ENCODE measurements around the gene MBP. TPM values are rescaled to one million over a fixed set of nuclear protein-coding genes. Genes with fewer than 3 reads are reported as not detected.

The MBP gene
- total and polyA plus RNA-seq, 5 experiments from 2014 or later = 89.2 to 148 (median 105) TPM

- Mint-ChIP-seq H3K9me3 (peaks cover 0 to 3% (median 0%) of the 10 kb centered on the region in 9 donors), H3K4me3 (peak overlapping the region; percentile 54 to 80 (median 73)), H3K27me3 (no peaks in the 10 kb centered on the region), H3K4me1 (peaks cover 38 to 87% (median 76%) of the 10 kb centered on the region in 4 donors), H3K36me3 (peaks cover 6 to 40% (median 22%) of the 10 kb centered on the region in 3 donors), H3K27ac (peak overlapping the region; percentile 94 to 100 (median 99))
- POLR2A ChIA-PET = interaction anchor here (0.8 to 3.2 kb wide), 15 partner anchors 9 to 240 kb away, joined by 3 to 43 read pairs (median 4); partner anchors contain the start of genes MBP and ZNF236
- ATAC-seq (peak; percentile 83 to 87), DNase-seq (peak in 9 of 10 donors; percentile 51 to 90 (median 72))
Observed at GRCh38 chr18:77062518-77063003, 70.0 kb downstream of the MBP start.

- peaks cover 36 to 87% (median 76%) of the 10 kb centered on the region in 4 donors for H3K4me1 Mint-ChIP-seq
- peaks cover 0 to 3% (median 0%) of the 10 kb centered on the region in 9 donors for H3K9me3 Mint-ChIP-seq
- no peaks in the 10 kb centered on the region for H3K27me3 Mint-ChIP-seq
- H3K27ac Mint-ChIP-seq = peak overlapping the region; percentile 94 to 100 (median 99)
- H3K4me3 Mint-ChIP-seq = peak overlapping the region; percentile 54 to 80 (median 73)
- ATAC-seq = no peak
- DNase-seq = peak in 2 of 10 donors; percentile 44 to 71
- peaks cover 6 to 42% (median 22%) of the 10 kb centered on the region in 3 donors for H3K36me3 Mint-ChIP-seq
- POLR2A ChIA-PET = interaction anchor here (0.5 to 3.2 kb wide), 15 partner anchors 8 to 519 kb away, joined by 3 to 43 read pairs (median 4); partner anchors contain the start of genes MBP and ZNF236
Observed at GRCh38 chr18:77061946-77062517, 70.6 kb downstream of the MBP start.

GRCh38 chr18:77061281-77061945, 71.2 kb downstream of the MBP start:
- H3K27ac Mint-ChIP-seq = peak overlapping the region; percentile 94 to 100 (median 99)
- H3K9me3 Mint-ChIP-seq = peaks cover 0 to 3% (median 0%) of the 10 kb centered on the region in 9 donors
- H3K4me1 Mint-ChIP-seq = peaks cover 40 to 87% (median 76%) of the 10 kb centered on the region in 4 donors
- POLR2A ChIA-PET = interaction anchor here (0.5 to 3.2 kb wide), 8 partner anchors 42 to 518 kb away, joined by 3 to 43 read pairs (median 4); partner anchors contain the start of gene MBP
- ATAC-seq = no peak
- peaks cover 6 to 38% (median 22%) of the 10 kb centered on the region in 3 donors for H3K36me3 Mint-ChIP-seq
- no peaks in the 10 kb centered on the region for H3K27me3 Mint-ChIP-seq
- H3K4me3 Mint-ChIP-seq = peak overlapping the region in 9 of 10 donors; percentile 54 to 80 (median 75)
- no peak for DNase-seq

- H3K36me3 Mint-ChIP-seq = peaks cover 0 to 26% (median 11%) of the 10 kb centered on the region in 3 donors
- H3K27me3 Mint-ChIP-seq = no peaks in the 10 kb centered on the region
- POLR2A ChIA-PET = no interaction called here
Observed at GRCh38 chr18:77060151-77060550, 72.4 kb downstream of the MBP start.

GRCh38 chr18:77059294-77059916, 73.2 kb downstream of the MBP start:
- H3K4me3 Mint-ChIP-seq = peak overlapping the region in 2 of 10 donors; percentile 25 to 34
- H3K4me1 Mint-ChIP-seq = peaks cover 43 to 87% (median 82%) of the 10 kb centered on the region in 4 donors
- peak overlapping the region in 8 of 10 donors; percentile 24 to 99 (median 92) for H3K27ac Mint-ChIP-seq
- peaks cover 0 to 20% (median 5%) of the 10 kb centered on the region in 3 donors for H3K36me3 Mint-ChIP-seq
- DNase-seq = no peak
- POLR2A ChIA-PET = interaction anchor here (1.7 kb wide), 1 partner anchor 73 kb away, joined by 9 read pairs; the partner anchor contains the start of gene MBP
- no peak for ATAC-seq
- no peaks in the 10 kb centered on the region for H3K27me3 Mint-ChIP-seq
- H3K9me3 Mint-ChIP-seq = no peaks in the 10 kb centered on the region

More at GRCh38 chr18:77060151-77060550, 72.4 kb downstream of the MBP start:
- peak overlapping the region; percentile 94 to 100 (median 99) for H3K27ac Mint-ChIP-seq
- H3K9me3 Mint-ChIP-seq = no peaks in the 10 kb centered on the region
- DNase-seq (no peak), ATAC-seq (no peak)
- H3K4me1 Mint-ChIP-seq = peaks cover 46 to 87% (median 80%) of the 10 kb centered on the region in 4 donors
- H3K4me3 Mint-ChIP-seq = peak overlapping the region in 1 of 10 donors; percentile 15

- Mint-ChIP-seq H3K9me3 (no peaks in the 10 kb centered on the region), H3K36me3 (peaks cover 0 to 17% (median 4%) of the 10 kb centered on the region in 3 donors), H3K4me1 (peaks cover 41 to 87% (median 82%) of the 10 kb centered on the region in 4 donors), H3K27me3 (no peaks in the 10 kb centered on the region), H3K27ac (peak overlapping the region in 3 of 10 donors; percentile 53 to 74 (median 69)), H3K4me3 (no peak overlapping the region)
- no peak for ATAC-seq
- POLR2A ChIA-PET = interaction anchor here (1.7 kb wide), 1 partner anchor 74 kb away, joined by 9 read pairs; the partner anchor contains the start of gene MBP
- DNase-seq = no peak
Observed at GRCh38 chr18:77058290-77058835, 74.2 kb downstream of the MBP start.

- peak overlapping the region in 8 of 10 donors; percentile 19 to 86 (median 72) for H3K4me3 Mint-ChIP-seq
Observed at GRCh38 chr18:77057006-77057395, 75.6 kb downstream of the MBP start.

GRCh38 chr18:77056344-77057005, 76.1 kb downstream of the MBP start:
- POLR2A ChIA-PET = interaction anchor here (0.6 to 2.3 kb wide), 7 partner anchors 41 to 236 kb away, joined by 3 to 10 read pairs (median 3); partner anchors contain the start of gene MBP
- Mint-ChIP-seq H3K36me3 (peaks cover 0 to 14% (median under 1%) of the 10 kb centered on the region in 3 donors), H3K9me3 (no peaks in the 10 kb centered on the region), H3K27me3 (no peaks in the 10 kb centered on the region), H3K4me3 (peak overlapping the region; percentile 38 to 86 (median 72)), H3K4me1 (peaks cover 36 to 87% (median 82%) of the 10 kb centered on the region in 4 donors), H3K27ac (peak overlapping the region; percentile 87 to 100 (median 96))
- ATAC-seq = no peak
- DNase-seq = no peak

More at GRCh38 chr18:77057006-77057395, 75.6 kb downstream of the MBP start:
- no peaks in the 10 kb centered on the region for H3K27me3 Mint-ChIP-seq
- peaks cover 35 to 87% (median 82%) of the 10 kb centered on the region in 4 donors for H3K4me1 Mint-ChIP-seq
- H3K27ac Mint-ChIP-seq = peak overlapping the region; percentile 87 to 100 (median 96)
- no peak for ATAC-seq
- POLR2A ChIA-PET = interaction anchor here (0.7 to 2.1 kb wide), 4 partner anchors 57 to 78 kb away, joined by 3 to 10 read pairs (median 5); partner anchors contain the start of gene MBP
- peaks cover 0 to 14% (median 4%) of the 10 kb centered on the region in 3 donors for H3K36me3 Mint-ChIP-seq
- DNase-seq = no peak
- H3K9me3 Mint-ChIP-seq = no peaks in the 10 kb centered on the region

GRCh38 chr18:77055429-77056300, 76.9 kb downstream of the MBP start:
- H3K27me3 Mint-ChIP-seq = no peaks in the 10 kb centered on the region

More at GRCh38 chr18:77055429-77056300, 76.9 kb downstream of the MBP start:
- POLR2A ChIA-PET = interaction anchor here (0.6 to 3.4 kb wide), 14 partner anchors 7 to 235 kb away, joined by 3 to 21 read pairs (median 5); partner anchors contain the start of gene MBP
- Mint-ChIP-seq H3K9me3 (no peaks in the 10 kb centered on the region), H3K36me3 (peaks cover 0 to 13% (median 1%) of the 10 kb centered on the region in 3 donors), H3K4me3 (peak overlapping the region; percentile 59 to 90 (median 76)), H3K27ac (peak overlapping the region; percentile 87 to 100 (median 96)), H3K4me1 (peaks cover 37 to 83% (median 78%) of the 10 kb centered on the region in 4 donors)
- peak; percentile 6 to 17 for ATAC-seq
- peak in 1 of 10 donors; percentile 36 for DNase-seq
